Measurements from ENCODE around the gene MSRB1. TPM values are rescaled to one million over a fixed set of nuclear protein-coding genes. Genes with fewer than 3 reads are reported as not detected.

The MSRB1 gene
- total and polyA plus RNA-seq, 2 of the 13 experiments (the other 11 are each of a cell fraction or from before 2014, with no cell fraction given), result 32.1 to 75.4 TPM

DNA sequence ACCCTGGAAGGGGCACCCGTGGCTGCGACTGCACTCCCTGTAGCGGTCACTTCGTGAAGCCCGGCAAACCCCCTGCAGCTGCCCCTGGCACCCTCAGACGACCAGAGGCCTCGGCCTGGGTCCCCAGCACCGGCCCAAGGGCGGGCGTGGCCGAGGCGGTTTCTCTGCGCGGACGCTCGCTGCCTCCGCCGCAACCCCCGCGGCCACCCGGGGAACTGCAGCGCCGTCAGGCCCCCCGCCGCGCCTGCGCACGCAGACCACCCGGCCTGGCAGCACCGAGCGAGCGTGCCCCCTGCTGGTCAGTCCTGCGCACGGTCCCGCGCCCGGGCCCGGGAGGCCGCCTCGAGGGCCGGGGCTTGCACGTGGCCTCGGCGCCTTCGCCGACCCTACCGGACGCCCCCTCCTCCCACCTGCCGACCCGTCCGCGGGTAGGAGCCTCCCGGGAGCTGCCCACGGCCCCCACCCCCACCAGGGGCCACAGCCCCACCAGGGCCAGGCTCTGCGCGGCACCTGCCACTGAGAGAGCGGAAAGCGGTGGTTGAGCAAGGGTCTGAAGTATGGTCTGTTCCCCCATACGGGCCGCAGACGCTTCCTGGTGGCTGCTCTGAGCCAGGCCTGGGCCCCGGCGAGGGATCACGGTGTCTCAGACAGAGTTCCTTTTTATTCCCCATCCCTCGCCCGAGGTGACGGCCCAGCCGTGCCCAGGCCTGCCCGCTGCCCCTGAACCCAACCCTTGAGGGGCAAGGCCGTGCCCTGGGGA, 13.2 kb downstream of the MSRB1 start (continued):
- TF ChIP-seq, protein P1, sequence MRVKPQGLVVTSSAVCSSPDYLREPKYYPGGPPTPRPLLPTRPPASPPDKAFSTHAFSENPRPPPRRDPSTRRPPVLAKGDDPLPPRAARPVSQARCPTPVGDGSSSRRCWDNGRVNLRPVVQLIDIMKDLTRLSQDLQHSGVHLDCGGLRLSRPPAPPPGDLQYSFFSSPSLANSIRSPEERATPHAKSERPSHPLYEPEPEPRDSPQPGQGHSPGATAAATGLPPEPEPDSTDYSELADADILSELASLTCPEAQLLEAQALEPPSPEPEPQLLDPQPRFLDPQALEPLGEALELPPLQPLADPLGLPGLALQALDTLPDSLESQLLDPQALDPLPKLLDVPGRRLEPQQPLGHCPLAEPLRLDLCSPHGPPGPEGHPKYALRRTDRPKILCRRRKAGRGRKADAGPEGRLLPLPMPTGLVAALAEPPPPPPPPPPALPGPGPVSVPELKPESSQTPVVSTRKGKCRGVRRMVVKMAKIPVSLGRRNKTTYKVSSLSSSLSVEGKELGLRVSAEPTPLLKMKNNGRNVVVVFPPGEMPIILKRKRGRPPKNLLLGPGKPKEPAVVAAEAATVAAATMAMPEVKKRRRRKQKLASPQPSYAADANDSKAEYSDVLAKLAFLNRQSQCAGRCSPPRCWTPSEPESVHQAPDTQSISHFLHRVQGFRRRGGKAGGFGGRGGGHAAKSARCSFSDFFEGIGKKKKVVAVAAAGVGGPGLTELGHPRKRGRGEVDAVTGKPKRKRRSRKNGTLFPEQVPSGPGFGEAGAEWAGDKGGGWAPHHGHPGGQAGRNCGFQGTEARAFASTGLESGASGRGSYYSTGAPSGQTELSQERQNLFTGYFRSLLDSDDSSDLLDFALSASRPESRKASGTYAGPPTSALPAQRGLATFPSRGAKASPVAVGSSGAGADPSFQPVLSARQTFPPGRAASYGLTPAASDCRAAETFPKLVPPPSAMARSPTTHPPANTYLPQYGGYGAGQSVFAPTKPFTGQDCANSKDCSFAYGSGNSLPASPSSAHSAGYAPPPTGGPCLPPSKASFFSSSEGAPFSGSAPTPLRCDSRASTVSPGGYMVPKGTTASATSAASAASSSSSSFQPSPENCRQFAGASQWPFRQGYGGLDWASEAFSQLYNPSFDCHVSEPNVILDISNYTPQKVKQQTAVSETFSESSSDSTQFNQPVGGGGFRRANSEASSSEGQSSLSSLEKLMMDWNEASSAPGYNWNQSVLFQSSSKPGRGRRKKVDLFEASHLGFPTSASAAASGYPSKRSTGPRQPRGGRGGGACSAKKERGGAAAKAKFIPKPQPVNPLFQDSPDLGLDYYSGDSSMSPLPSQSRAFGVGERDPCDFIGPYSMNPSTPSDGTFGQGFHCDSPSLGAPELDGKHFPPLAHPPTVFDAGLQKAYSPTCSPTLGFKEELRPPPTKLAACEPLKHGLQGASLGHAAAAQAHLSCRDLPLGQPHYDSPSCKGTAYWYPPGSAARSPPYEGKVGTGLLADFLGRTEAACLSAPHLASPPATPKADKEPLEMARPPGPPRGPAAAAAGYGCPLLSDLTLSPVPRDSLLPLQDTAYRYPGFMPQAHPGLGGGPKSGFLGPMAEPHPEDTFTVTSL (CRISPR knock-in tag; IDR thresholded peaks at IDR 0.05; ENCODE audit: borderline replicate concordance), result no peak
- TF ChIP-seq ZNF496 (CRISPR knock-in tag; IDR thresholded peaks at IDR 0.05; ENCODE audit: insufficient replicate concordance), result no peak
- peak; percentile 52; the same call in 1 of the 2 replicates for TF ChIP-seq SAP130 (CRISPR knock-in tag; IDR thresholded peaks at IDR 0.05; ENCODE audit: low read depth)
- TF ChIP-seq, protein P2, sequence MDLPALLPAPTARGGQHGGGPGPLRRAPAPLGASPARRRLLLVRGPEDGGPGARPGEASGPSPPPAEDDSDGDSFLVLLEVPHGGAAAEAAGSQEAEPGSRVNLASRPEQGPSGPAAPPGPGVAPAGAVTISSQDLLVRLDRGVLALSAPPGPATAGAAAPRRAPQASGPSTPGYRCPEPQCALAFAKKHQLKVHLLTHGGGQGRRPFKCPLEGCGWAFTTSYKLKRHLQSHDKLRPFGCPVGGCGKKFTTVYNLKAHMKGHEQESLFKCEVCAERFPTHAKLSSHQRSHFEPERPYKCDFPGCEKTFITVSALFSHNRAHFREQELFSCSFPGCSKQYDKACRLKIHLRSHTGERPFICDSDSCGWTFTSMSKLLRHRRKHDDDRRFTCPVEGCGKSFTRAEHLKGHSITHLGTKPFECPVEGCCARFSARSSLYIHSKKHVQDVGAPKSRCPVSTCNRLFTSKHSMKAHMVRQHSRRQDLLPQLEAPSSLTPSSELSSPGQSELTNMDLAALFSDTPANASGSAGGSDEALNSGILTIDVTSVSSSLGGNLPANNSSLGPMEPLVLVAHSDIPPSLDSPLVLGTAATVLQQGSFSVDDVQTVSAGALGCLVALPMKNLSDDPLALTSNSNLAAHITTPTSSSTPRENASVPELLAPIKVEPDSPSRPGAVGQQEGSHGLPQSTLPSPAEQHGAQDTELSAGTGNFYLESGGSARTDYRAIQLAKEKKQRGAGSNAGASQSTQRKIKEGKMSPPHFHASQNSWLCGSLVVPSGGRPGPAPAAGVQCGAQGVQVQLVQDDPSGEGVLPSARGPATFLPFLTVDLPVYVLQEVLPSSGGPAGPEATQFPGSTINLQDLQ (CRISPR knock-in tag; IDR thresholded peaks at IDR 0.05), result no peak
- TF ChIP-seq ZNF510 (CRISPR knock-in tag; IDR thresholded peaks at IDR 0.05; ENCODE audit: low read depth), result no peak; the same call in 1 of the 2 replicates
- no peak for TF ChIP-seq NCOA5 (CRISPR knock-in tag; IDR thresholded peaks at IDR 0.05)
- TF ChIP-seq, protein P3, sequence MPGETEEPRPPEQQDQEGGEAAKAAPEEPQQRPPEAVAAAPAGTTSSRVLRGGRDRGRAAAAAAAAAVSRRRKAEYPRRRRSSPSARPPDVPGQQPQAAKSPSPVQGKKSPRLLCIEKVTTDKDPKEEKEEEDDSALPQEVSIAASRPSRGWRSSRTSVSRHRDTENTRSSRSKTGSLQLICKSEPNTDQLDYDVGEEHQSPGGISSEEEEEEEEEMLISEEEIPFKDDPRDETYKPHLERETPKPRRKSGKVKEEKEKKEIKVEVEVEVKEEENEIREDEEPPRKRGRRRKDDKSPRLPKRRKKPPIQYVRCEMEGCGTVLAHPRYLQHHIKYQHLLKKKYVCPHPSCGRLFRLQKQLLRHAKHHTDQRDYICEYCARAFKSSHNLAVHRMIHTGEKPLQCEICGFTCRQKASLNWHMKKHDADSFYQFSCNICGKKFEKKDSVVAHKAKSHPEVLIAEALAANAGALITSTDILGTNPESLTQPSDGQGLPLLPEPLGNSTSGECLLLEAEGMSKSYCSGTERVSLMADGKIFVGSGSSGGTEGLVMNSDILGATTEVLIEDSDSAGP (CRISPR knock-in tag; IDR thresholded peaks at IDR 0.05; ENCODE audit: borderline replicate concordance), result peak; percentile 32; the same call in 1 of the 2 replicates
- TF ChIP-seq, protein P4, sequence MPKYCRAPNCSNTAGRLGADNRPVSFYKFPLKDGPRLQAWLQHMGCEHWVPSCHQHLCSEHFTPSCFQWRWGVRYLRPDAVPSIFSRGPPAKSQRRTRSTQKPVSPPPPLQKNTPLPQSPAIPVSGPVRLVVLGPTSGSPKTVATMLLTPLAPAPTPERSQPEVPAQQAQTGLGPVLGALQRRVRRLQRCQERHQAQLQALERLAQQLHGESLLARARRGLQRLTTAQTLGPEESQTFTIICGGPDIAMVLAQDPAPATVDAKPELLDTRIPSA (CRISPR knock-in tag; IDR thresholded peaks at IDR 0.05; ENCODE audit: borderline replicate concordance), result no peak
- TF ChIP-seq, protein P5, sequence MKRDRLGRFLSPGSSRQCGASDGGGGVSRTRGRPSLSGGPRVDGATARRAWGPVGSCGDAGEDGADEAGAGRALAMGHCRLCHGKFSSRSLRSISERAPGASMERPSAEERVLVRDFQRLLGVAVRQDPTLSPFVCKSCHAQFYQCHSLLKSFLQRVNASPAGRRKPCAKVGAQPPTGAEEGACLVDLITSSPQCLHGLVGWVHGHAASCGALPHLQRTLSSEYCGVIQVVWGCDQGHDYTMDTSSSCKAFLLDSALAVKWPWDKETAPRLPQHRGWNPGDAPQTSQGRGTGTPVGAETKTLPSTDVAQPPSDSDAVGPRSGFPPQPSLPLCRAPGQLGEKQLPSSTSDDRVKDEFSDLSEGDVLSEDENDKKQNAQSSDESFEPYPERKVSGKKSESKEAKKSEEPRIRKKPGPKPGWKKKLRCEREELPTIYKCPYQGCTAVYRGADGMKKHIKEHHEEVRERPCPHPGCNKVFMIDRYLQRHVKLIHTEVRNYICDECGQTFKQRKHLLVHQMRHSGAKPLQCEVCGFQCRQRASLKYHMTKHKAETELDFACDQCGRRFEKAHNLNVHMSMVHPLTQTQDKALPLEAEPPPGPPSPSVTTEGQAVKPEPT (CRISPR knock-in tag; IDR thresholded peaks at IDR 0.05; ENCODE audit: low read depth), result peak; percentile 89; the same call in 1 of the 2 replicates
- TF ChIP-seq, protein P6, sequence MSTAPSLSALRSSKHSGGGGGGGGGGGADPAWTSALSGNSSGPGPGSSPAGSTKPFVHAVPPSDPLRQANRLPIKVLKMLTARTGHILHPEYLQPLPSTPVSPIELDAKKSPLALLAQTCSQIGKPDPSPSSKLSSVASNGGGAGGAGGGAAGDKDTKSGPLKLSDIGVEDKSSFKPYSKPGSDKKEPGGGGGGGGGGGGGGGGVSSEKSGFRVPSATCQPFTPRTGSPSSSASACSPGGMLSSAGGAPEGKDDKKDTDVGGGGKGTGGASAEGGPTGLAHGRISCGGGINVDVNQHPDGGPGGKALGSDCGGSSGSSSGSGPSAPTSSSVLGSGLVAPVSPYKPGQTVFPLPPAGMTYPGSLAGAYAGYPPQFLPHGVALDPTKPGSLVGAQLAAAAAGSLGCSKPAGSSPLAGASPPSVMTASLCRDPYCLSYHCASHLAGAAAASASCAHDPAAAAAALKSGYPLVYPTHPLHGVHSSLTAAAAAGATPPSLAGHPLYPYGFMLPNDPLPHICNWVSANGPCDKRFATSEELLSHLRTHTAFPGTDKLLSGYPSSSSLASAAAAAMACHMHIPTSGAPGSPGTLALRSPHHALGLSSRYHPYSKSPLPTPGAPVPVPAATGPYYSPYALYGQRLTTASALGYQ (CRISPR knock-in tag; IDR thresholded peaks at IDR 0.05), result no peak
- no peak for TF ChIP-seq ARID2 (CRISPR knock-in tag; IDR thresholded peaks at IDR 0.05; ENCODE audit: borderline replicate concordance)
- TF ChIP-seq MAFG (CRISPR knock-in tag; IDR thresholded peaks at IDR 0.05), result no peak

All from HepG2 (cell line).